ENCODE data around the gene ALOXE3.

Gene ALOXE3

GRCh38 chr17:8125947-8126490, 7.7 kb upstream of the ALOXE3 start:
- Histone ChIP-seq H3K4me3 (ENCODE audit: low read length, poor library complexity, severe bottlenecking) (peak overlapping the region; percentile 91), H3K27me3 (ENCODE audit: insufficient read depth, low read length, poor library complexity, severe bottlenecking) (peaks cover 7% of the 10 kb centered on the region), H3F3A (ENCODE audit: low read depth) (no peaks in the 10 kb centered on the region), H3K9me3 (ENCODE audit: insufficient read depth, low read depth, low read length) (no peaks in the 10 kb centered on the region), H3K79me2 (ENCODE audit: insufficient read depth, low read length) (no peaks in the 10 kb centered on the region), H4K20me1 (ENCODE audit: insufficient read depth, low read length, poor library complexity, severe bottlenecking) (no peaks in the 10 kb centered on the region), H3K36me3 (ENCODE audit: insufficient read depth, low read length) (no peaks in the 10 kb centered on the region), H3K9ac (ENCODE audit: low read depth, low read length, poor library complexity, severe bottlenecking) (peak overlapping the region; percentile 76), H2AFZ (ENCODE audit: low read length) (peak overlapping the region; percentile 95), H3K9me2 (replicated peaks; ENCODE audit: low read depth, low read length) (no peaks in the 10 kb centered on the region), H3K4me2 (ENCODE audit: low read depth, low read length, poor library complexity, severe bottlenecking) (peak overlapping the region; percentile 93), H3K4me1 (ENCODE audit: insufficient read depth, low read length, poor library complexity, severe bottlenecking) (peaks cover 39% of the 10 kb centered on the region)
- no peak for TF ChIP-seq CTCF (conservative IDR thresholded peaks at IDR 0.05; ENCODE audit: low read length)

DNA sequence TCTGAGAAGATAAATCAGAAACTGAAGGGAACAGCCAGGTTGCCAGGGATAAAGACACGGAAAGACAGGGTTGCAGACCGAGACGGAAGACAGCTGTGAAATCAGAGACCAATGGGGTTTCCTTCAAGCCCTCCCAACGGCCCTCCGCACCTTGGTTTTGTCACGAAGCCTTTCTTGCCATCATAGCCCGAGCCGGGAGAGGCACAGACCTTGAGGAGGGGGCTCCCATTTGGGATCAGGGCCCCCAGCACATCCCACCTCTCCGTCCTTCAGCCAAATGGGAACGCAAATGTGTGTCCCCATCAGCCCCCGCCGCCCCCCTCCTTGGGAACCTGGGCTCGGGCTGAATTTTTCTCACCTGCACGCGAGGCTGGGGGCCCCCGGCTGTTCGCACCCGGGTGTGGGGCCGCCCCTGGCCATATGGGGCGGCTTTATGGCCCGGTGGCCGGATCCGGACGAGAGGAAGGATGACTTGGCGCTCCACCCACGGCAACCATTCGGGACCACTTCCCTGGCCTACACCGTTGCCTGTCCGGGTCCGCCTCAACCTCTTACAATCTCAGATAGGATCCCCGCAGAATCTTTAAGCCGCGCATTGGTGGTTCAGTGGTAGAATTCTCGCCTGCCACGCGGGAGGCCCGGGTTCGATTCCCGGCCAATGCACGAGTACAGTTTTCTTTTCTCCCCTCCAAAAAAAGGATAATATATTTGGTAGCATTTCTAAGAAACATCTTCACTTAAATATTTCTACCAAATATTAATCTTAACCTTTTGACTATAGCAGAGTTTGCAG, 7.0 kb upstream of the ALOXE3 start:
- peak overlapping the region; percentile 76 for H3K9ac ChIP-seq (ENCODE audit: low read depth, low read length, poor library complexity, severe bottlenecking)
- no peaks in the 10 kb centered on the region for H4K20me1 ChIP-seq (ENCODE audit: insufficient read depth, low read length, poor library complexity, severe bottlenecking)
- H3F3A ChIP-seq (ENCODE audit: low read depth), result peaks cover 4% of the 10 kb centered on the region
- H3K4me3 ChIP-seq (ENCODE audit: low read length, poor library complexity, severe bottlenecking), result peak overlapping the region; percentile 91
- no peak for TF ChIP-seq CTCF (conservative IDR thresholded peaks at IDR 0.05; ENCODE audit: low read length)
- no peak for TF ChIP-seq EZH2phosphoT487 (IDR thresholded peaks at IDR 0.05; ENCODE audit: borderline replicate concordance)
- no peaks in the 10 kb centered on the region for H3K79me2 ChIP-seq (ENCODE audit: insufficient read depth, low read length)
- H3K4me2 ChIP-seq (ENCODE audit: low read depth, low read length, poor library complexity, severe bottlenecking), result peak overlapping the region; percentile 93
- H2AFZ ChIP-seq (ENCODE audit: low read length), result peak overlapping the region; percentile 95
- peaks cover 7% of the 10 kb centered on the region for H3K27me3 ChIP-seq (ENCODE audit: insufficient read depth, low read length, poor library complexity, severe bottlenecking)
- no peaks in the 10 kb centered on the region for H3K9me2 ChIP-seq (replicated peaks; ENCODE audit: low read depth, low read length)
- no peaks in the 10 kb centered on the region for H3K36me3 ChIP-seq (ENCODE audit: insufficient read depth, low read length)
- H3K4me1 ChIP-seq (ENCODE audit: insufficient read depth, low read length, poor library complexity, severe bottlenecking), result peaks cover 44% of the 10 kb centered on the region
- no peaks in the 10 kb centered on the region for H3K9me3 ChIP-seq (ENCODE audit: insufficient read depth, low read depth, low read length)

GRCh38 chr17:8124350-8125153, 6.2 kb upstream of the ALOXE3 start:
- H3K9me2 ChIP-seq (replicated peaks; ENCODE audit: low read depth, low read length), result no peaks in the 10 kb centered on the region
- peak overlapping the region; percentile 40; the same call in 1 of the 2 replicates for H2AFZ ChIP-seq (ENCODE audit: low read length)
- no peak for TF ChIP-seq CTCF (conservative IDR thresholded peaks at IDR 0.05; ENCODE audit: low read length)
- no peak for TF ChIP-seq EZH2phosphoT487 (IDR thresholded peaks at IDR 0.05; ENCODE audit: borderline replicate concordance)
- no peaks in the 10 kb centered on the region for H3K9me3 ChIP-seq (ENCODE audit: insufficient read depth, low read depth, low read length)
- peak overlapping the region; percentile 91 for H3K4me3 ChIP-seq (ENCODE audit: low read length, poor library complexity, severe bottlenecking)
- peaks cover 7% of the 10 kb centered on the region for H3K27me3 ChIP-seq (ENCODE audit: insufficient read depth, low read length, poor library complexity, severe bottlenecking)
- no peaks in the 10 kb centered on the region for H3K79me2 ChIP-seq (ENCODE audit: insufficient read depth, low read length)
- H3K4me1 ChIP-seq (ENCODE audit: insufficient read depth, low read length, poor library complexity, severe bottlenecking), result peaks cover 49% of the 10 kb centered on the region
- H3K36me3 ChIP-seq (ENCODE audit: insufficient read depth, low read length), result no peaks in the 10 kb centered on the region
- peaks cover 10% of the 10 kb centered on the region for H3F3A ChIP-seq (ENCODE audit: low read depth)
- peak overlapping the region; percentile 93 for H3K4me2 ChIP-seq (ENCODE audit: low read depth, low read length, poor library complexity, severe bottlenecking)
- no peaks in the 10 kb centered on the region for H4K20me1 ChIP-seq (ENCODE audit: insufficient read depth, low read length, poor library complexity, severe bottlenecking)
- H3K9ac ChIP-seq (ENCODE audit: low read depth, low read length, poor library complexity, severe bottlenecking), result peak overlapping the region; percentile 76
